HG02943 (cell line): ENCODE data around the gene MTA1.

Experiments
- ATAC-seq: cut with Tn5 transposase; IDR thresholded peaks from one replicate; pipeline ENCODE4 v1.9.1; 2021; ENCODE audit warnings: mild to moderate bottlenecking, low read depth, moderate library complexity; ENCODE audit not compliant: unreplicated experiment

The MTA1 gene

DNA sequence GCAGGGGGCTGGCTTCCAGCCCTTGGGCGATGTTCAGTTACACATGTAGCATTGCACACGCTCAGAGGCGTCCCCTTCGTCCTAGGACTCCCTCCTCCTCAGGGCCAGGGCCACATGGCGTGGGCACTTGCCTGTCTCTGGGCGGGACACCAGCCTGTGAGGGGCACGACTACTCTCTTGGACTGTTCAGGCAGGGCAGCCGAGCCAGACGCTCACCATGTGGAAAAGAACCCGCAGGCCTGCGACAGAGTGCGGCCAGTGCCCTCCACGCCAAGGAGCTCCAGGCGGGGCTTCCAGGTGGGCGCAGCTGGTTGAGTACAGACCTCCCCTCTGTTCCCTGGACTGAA, 20.9 kb downstream of the MTA1 start:
- no peak for ATAC-seq

DNA sequence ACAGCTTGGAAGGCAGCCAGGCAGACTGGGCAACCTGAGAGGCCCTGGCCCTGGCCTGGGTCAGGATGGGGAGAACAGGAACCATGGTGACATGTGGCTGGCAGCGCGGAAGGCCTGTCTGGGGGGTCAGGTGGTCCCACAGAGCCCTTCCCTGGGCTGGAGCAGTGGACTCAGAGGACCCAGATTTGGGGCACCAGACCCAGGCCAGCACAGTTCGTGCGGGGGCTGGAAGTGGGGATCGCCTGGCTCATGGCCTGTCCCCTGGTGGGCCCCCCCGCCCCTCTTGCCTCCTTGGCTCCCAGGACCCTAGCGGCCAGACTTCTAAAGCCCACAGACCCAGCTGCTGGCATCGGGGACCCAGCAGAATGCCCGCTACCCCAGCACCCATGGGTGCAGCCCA, 21.4 kb downstream of the MTA1 start:
- ATAC-seq: no peak

DNA sequence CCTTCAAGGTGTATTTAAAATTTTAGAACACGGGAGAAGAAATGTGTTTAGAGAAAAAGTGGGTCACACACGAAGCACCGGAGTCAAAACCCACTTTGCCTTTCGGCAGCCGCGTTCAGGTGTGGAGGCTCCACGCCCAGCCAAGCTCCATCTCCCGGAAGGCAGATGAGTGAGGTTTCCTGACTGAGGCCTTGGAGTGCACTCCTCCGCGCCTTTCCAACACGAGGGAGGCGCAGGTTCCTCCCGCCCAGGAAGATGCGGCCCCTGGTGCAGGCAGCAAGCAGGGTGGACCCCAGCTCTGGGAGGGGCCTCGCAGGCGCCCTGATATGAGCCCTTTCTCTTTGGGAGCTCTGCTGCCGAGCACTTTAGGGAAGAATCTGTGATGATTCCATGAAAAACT, 22.5 kb downstream of the MTA1 start:
- no peak for ATAC-seq

DNA sequence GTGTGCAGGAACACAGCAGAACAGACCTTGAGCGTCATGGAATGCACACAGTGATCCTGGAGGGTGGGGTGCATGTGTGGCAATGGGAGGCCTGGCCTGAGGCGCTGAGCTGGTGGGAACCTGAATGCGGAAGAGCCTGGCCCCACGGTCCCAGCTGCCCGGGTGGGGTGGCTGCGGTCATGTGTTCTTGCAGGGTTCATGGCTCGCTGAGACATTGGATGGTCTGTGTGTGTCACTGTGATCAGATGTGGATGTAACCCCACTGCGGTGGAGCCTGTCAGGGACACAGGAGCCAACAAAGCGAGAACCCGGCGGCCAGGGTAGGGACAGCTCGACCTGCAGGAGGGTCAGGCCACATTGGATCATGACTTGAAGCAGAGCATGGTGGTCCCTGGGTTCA, 23.2 kb downstream of the MTA1 start:
- ATAC-seq: no peak

DNA sequence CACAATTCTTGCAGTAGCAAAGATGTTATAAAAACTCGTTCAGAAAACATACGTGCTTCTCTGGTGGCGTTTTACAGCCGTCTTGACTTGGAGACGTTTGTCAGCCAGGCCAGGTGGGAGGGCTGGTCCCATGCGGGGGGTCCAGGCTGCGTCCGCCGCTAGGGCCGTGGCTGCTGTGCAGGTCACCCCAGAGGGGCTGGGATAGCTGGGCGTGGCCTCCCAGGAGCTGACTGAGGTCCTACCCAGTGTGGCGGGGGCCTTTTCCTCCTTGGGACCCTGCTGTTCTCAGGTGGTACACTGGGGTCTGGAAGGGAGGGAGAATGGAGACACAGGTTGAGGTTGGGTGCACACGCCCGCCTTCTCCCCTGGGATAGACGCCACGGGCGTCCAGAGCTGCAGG, 25.2 kb downstream of the MTA1 start:
- no peak for ATAC-seq

DNA sequence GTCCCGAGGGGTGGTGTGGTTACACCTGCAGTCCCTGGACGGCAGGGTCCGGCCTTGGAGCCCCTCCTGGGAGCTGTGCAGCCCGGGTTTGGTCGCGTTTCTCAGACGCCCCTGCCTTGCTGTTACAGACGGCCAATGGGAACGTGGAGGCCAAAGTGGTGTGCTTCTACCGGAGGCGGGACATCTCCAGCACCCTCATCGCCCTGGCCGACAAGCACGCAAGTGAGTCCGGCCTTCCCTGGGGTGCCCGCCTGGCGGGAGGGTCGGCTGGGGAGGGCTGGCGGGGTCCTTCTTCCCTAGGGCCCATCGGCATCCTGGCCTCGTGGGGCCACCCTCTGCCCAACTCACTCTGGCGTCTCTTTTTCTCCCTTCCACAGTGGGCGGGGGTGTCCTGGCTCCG, 25.7 kb downstream of the MTA1 start:
- no peak for ATAC-seq

DNA sequence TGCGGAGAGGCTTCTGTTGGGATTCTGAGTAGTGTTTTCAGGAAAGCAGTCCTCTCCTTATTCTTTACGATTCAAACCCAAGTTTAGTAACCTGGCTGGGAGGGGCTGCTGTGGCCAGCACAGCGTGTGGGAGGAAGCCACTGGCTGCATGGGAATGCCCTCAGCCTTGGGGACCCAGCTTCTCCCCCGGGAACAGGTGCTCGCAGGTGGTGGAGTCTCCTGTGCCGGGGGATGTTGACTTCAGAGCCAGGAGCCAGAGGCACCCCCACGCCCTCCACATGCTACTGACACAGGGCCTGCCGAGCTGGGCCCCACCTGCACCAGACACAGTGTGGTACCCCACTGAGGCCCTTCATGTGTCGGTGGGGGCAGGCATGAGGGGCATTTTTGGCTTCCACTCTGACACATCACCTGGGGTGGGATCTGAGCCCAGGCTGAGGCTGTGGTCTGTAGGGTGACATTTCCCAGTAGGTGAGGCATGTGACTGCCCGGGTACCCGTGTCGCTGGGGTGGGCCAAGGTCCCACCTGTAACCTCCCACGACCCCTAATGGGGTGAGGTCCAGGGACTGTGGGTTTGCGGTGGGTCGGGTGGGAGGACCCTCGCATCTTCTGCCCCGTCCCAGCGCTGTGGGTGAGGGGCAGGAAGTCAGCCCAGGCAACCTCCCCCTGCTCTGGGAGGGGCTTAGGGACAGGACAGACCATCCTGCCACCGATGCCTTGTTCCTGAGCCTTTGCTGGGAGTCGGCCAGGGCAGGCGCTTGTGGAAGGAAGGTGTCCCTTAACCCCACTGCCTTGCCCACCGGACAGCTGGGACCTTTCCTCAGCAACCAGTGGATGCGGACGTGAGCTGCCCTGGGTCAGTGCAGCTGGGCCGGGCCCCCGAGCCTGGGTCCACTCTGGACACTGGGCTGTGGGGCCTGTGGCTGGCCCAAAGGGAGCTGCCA, 26.5 kb downstream of the MTA1 start:
- no peak for ATAC-seq

DNA sequence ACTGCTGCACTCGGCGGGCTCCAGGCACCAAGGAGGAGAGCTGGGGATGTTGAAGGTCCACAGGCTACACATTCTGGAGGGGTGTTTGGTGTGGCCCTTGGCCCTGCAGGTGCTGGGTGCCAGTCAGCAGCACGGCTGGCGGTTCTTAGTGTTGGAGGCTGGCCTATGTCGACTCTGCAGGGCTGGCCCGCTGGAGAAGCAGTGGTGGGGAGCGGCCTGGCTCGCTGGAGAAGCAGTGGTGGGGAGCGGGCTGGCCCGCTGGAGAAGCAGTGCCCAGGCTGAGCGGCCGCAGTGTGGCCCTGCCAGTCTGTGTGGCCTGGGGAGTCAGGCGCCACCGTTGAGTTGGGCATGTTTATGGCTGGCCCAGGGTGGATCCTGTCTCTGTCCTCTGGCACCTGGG, 27.3 kb downstream of the MTA1 start:
- ATAC-seq: no peak

DNA sequence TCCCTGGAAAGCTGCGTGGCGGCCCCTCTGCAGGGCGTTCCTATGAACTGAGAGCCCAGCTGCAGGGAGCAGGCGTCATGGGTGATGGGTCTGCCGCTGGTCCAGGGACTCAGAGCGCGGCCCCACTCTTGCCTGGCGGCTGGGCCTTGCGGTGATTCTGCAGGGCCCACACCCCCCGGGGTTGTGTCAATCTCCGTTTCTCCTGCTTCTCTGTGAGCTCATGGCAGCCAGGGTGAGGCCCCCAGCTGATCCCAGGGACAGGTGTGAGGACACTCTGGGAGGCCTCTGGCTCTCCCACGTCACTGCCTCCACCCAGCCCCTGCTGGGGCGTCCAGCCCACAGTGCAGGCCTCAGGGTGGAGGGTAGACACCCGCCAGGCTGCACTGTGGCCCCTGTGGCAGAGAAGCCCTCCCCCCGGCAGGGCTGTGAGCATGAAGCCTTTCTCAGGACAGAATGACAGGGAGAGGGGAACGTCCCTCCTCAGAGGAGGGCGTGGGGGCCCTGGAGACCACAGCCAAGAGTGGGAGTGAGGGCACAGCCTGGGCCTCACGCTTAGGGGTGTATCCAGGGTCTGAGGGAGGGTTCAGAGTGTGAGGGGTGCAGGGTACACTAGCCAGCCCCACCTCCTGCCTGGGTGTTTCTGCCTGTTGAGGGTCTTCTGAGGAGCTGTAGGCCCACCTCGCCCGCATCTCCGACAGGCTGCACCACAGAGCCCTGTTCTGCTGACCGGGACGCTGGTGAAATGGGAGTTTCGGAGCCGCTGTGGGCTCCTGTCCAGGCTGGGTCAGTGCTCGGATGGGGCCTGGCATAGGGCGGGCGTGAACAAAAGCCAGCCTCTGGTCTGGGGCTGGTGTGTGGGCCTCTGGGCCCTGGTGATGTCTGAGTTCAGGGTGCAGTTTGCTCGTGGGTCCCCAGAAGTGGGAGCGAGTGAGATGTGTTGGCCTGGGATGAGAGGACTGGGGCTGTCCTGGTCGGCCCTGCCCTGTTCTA, 28.3 kb downstream of the MTA1 start:
- no peak for ATAC-seq

DNA sequence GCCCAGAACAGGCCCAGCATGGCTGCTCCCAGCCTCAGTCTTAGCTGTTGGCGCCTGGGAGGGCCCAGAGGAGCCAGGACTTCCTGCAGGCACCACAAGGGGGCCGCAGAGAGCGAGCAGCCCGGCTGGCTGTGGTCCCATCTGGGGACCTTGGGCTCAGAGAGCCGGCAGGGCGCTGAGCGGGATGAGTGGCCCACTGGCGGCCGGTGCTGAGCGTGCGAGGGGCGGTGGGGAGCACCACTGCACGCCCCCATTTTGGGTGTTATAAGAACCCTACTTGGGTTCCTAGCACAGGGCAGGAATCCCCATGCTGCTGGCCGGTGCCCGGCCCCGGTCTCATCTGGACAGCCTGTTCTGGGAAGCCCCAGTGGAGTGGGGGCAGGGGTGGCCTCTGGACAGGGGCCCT, 29.1 kb downstream of the MTA1 start:
- no peak for ATAC-seq

DNA sequence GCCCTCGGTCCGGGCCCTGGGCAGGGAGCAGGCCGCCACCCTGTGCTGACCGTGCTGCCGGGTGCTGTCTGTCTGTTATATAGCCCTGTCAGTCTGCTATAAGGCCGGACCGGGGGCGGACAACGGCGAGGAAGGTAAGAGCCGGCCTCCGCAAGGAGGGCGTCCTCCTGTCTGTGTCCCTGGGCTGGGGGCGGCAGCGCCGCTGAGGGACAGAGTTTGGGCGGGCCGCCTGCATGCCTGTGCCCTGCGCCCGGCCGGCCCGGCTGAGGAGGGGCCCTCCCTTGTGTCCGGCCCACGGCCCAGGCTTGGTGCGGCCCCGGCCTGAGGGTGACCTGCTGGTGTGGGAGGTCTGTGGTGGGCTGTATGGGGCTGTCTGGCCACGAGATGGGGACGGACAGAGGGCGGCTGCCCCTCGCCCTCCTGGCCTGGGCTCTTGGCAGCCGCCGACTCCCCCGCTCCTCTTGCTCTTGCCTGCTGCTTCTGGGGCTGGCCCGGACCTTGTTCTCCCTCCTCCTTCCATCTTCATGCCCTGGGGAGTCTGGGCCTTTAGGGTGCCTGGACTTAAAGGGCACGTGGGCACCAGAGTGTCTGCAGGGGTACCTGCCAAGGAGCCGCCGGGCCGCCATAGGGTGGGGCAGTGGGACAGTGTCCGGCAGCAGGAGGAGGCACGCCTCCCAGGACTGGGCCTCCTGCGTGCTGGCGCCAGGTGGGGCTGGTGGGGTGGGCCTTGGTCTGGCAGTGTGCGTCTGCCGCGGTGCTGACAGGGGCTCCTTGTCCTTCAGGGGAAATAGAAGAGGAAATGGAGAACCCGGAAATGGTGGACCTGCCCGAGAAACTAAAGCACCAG, 29.9 kb downstream of the MTA1 start:
- ATAC-seq: no peak

DNA sequence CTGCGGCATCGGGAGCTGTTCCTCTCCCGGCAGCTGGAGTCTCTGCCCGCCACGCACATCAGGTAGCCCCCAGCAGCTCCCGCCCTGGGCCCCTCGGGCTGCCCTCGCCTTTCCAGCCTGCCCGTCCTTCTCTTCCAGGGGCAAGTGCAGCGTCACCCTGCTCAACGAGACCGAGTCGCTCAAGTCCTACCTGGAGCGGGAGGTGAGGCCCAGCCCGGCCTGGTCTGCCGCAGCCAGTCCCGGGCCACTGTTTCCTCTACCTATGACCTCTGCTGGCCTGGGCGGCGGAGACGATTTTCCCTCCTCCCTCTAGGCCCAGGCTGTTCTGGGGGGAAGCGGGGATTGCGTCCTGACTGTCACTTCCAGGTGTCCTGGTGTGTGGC, 30.5 kb downstream of the MTA1 start:
- ATAC-seq: no peak

DNA sequence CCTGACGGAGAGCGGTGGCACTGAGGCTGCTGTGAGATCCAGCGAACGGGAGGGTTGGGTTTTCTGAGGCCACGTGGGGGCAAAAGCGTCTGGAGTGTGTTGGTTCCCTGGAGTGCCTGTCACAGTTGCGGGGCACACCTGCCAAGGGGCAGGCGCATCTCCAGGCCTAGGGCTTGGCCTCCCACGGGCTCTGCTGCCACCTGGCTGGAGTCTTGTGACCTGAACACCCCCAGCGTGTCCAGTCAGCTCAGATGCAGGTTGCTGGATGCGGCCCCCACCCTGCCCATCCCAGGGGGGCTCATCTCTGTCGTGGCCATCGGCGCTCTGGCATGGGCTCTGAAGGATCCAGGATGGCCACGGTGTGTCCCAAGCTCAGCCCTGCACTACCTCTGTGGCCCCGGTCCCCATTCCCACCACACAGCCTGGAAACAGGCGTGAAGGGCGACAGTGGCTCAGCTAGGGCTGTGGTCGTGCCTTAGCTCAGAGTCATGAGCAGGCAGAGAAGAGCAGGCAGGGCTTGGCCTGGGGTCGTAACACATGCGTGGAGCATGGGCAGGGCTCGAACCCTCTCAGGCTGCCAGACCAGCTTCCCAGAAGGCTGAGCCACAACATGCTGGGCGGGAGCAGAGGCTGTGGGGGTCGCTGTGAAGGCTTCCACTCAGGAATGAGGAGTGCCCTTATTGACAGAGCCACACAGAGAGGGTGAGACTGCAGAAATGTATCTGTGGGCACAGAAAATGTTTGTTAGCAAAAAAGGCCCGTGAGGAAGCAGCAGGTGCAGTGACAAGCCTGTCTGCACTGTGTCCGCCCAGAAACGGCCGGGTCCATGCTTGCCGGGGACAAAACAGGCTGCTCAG, 31.5 kb downstream of the MTA1 start:
- no peak for ATAC-seq

DNA sequence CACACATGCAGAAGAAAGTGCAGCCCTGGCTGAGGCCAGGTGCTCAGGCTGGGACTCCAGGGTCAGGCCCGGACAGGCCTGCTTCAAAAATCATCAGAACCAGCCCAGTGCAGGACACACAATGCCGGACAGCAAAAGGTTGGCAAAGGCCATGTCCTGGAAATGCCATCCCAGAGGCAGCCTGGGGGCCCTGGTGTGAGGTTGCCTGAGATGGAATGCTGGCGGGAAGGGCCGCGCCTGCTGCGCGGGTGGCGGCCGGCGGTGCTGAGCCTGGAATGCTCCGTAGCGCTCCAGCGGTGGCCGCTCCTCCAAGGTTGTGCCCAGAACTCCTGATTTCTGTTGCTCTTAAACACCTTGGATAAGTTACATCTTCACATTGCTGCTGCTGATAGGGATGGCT, 33.3 kb downstream of the MTA1 start:
- no peak for ATAC-seq

DNA sequence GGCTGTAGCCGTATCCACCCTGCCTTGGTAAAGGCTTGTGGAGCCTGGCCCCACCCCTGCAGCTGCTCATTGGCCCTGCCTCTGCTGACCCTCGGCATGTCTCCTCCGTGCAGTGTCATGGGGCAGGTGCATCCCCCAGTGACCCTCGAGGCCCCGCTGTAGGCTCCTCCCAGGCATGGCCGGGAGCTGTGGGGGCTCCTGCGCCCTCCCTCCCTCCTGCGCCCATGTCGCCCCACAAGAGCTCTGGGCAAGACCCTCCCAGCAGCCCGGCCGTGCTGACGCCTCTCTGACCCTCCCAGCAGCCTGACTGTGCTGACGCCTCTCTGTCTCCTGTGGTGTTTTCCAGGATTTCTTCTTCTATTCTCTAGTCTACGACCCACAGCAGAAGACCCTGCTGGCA, 34.2 kb downstream of the MTA1 start:
- ATAC-seq: no peak

DNA sequence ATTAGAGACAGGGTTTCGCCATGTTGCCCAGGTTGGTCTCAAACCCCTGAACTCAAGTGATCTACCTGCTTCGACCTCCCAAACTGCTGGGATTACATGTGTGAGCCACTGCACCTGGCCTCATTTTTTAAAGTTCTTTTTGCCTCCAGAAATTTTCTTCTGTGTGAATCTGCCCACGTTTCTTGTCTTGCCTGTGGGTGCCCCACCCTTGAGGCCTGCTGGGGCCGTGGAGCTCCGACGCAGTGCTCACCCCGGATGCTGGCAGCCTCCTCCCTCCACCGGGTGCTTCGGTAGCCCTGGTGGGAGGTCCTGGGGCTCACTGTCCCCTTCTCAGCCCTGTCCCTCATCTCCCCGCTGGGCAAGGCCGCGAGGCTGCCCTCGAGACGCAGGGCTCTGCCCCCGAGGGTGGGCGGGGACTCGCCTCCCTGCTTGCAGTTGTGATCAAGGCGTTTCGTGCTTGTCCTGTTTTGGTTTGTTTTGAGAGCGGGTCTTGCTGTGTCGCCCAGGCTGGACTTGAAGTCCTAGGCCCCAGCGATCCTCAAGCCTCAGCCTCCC, 35.5 kb downstream of the MTA1 start:
- ATAC-seq: no peak

DNA sequence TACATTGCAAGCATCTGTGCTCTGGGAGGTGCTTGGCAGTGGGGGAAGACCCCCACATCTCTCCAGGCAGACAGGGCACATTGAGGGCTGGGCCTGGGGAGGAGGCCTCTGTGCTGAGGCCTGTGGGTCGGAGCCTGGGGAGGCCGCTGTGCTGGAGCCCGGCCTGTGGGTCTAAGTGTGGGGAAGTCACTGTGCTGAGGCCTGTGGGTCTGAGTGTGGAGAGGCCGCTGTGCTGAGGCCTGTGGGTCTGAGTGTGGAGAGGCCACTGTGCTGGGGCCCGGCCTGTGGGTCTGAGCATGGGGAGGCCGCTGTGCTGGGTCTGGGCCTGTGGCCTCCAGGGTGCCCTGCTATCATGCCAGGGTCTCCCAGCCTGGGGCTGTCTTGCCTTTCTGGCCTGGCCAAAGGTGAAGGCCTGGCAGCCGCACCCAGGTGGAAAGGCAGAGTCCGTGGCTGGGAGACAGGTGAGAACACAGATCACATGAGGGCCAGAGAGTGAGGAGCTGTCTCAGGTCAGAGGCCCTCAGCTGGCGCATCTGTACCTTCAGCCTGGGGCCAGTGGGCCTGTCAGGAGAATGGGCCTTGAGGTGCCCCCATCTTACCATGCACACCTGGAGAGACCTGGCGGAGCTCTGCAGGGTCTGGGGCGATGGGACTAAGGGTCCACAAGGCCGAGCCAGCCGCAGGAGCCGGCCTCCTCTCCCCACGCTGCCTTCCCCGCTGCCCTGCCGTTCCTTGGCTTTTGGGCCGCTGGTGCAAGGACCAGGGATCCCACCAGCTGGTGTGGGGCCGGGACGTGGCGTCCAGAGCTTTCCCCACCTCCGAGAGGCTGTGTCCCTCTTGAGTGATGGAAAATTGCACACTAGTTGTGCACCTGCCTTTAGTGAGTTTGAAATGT, 36.4 kb downstream of the MTA1 start:
- ATAC-seq: no peak
